Right lobe of liver (tissue), 6 donors: ENCODE data around the gene CHN2. TPM values are rescaled to one million over a fixed set of nuclear protein-coding genes. Genes with fewer than 3 reads are reported as not detected.

Experiments used
- ATAC-seq, 4 donors: fragments of 200-7000 bp; cut with Tn5 transposase; one replicate each; pipeline ENCODE4 v1.9.1; 2020; ENCODE audit warnings: mild to moderate bottlenecking in 4 of 4, moderate library complexity in 4 of 4
- DNase-seq, 3 donors: peaks; one replicate each; pipeline ENCODE4 v3.0.0-alpha.2; 2020
- H3K27ac ChIP-seq, 3 donors: fragments of 200-600 bp; one replicate each; pipeline ENCODE4 v1.8.0; 2022
- H3K27me3 ChIP-seq, 2 donors: fragments of 200-600 bp; one replicate each; pipeline ENCODE4 v1.8.0; 2022
- H3K36me3 ChIP-seq, 4 donors: fragments of 200-600 bp; sonication (generic) in 1 of 4; one replicate each; pipeline versions ENCODE4 v1.5.1 to v1.8.0; 2017 to 2022; ENCODE audit warnings: control low read depth in 1 of 4
- H3K4me1 ChIP-seq, 4 donors: fragments of 200-600 bp; sonication (generic) in 1 of 4; one replicate each; pipeline versions ENCODE4 v1.5.1 to v1.8.0; 2017 to 2022; ENCODE audit warnings: control low read depth in 1 of 4
- H3K4me3 ChIP-seq, 3 donors: fragments of 200-600 bp; one replicate each; pipeline ENCODE4 v1.8.0; 2022
- H3K9me3 ChIP-seq, 4 donors: fragments of 200-600 bp; sonication (generic) in 1 of 4; one replicate each; pipeline versions ENCODE4 v1.5.1 to v1.8.0; 2017 to 2022; ENCODE audit warnings: control low read depth in 1 of 4
- CTCF ChIP-seq, 4 donors: fragments of 200-600 bp in 3 of 4; fragments of 450-650 bp in 1 of 4; IDR thresholded peaks; one replicate each; pipeline versions ENCODE4 v1.5.1 to v1.8.0; 2016 to 2022; ENCODE audit warnings: antibody characterized with exemption in 4 of 4, mild to moderate bottlenecking in 2 of 4
- POLR2A ChIP-seq: fragments of 450-650 bp; IDR thresholded peaks from one replicate; pipeline ENCODE4 v1.6.1; 2017; ENCODE audit warnings: antibody characterized with exemption, mild to moderate bottlenecking
- WGBS: methylation state at CpG from one replicate; pipeline ENCODE4 v1.1.6; 2018; ENCODE audit warnings: low coverage, low lambda C conversion rate; ENCODE audit not compliant: insufficient coverage; ENCODE audit errors: missing lambda C conversion rate; 5-methylcytosine and 5-hydroxymethylcytosine counted together
- intact Hi-C, 2 donors: fragments of 100-400 bp; cut with DNase I; formaldehyde crosslinking; loops; one replicate each; pipeline versions ENCODE4 v1.11.2 to v1.14.1; 2022
- total RNA-seq, 6 experiments: library from RNA; depleted of rRNA in 2 of 6; stranded (reverse); fragments of >200 nt in 2 of 6; fragmentation: NEBNext Ultra II Directional in 3 of 6; extraction: Animal tissue kit (Norgen Biotek cat#: 25700) in 3 of 6; gene quantifications; one replicate each; pipeline versions ENCODE4 v1.1.0 to v1.2.4, GENCODE V29; 2016 to 2023
- donor health status: DM: no; HTN: yes; CAD: no.
- donor health status: DM: no; HTN: no; CAD: no.
- donor health status: DM: no; HTN: no; CAD: no.
- donor health status: DM: no; HTN: yes; CAD: no.
- donor health status: DM: no; HTN: yes; CAD: no.

Gene CHN2
- total RNA-seq, 6 experiments from 2014 or later = 20.1 to 57.7 (median 31.5) TPM

GRCh38 chr7:29414216-29414615 is 219.6 kb downstream of the CHN2 start:
- Histone ChIP-seq H3K27me3 (no peaks in the 10 kb centered on the region), H3K9me3 (no peaks in the 10 kb centered on the region), H3K27ac (no peak overlapping the region), H3K4me3 (no peak overlapping the region), H3K4me1 (peaks cover 0 to 11% (median 0%) of the 10 kb centered on the region in 4 donors), H3K36me3 (no peaks in the 10 kb centered on the region)
- WGBS = 84% methylated on average over 7 of the region's 10 CpGs
- DNase-seq = no peak
- no peak for ATAC-seq
- intact Hi-C loops = no loop called here
- TF ChIP-seq POLR2A (no peak), CTCF (IDR thresholded peaks at IDR 0.05) (no peak)

- no peak for TF ChIP-seq POLR2A
- TF ChIP-seq CTCF (IDR thresholded peaks at IDR 0.05) = no peak
- no peaks in the 10 kb centered on the region for H3K36me3 ChIP-seq
Measured at GRCh38 chr7:29415215-29415614, 220.6 kb downstream of the CHN2 start.

GRCh38 chr7:29416276-29416937 is 221.8 kb downstream of the CHN2 start:
- ATAC-seq (no peak), DNase-seq (no peak)
- Histone ChIP-seq H3K4me1 (peaks cover 0 to 11% (median 0%) of the 10 kb centered on the region in 4 donors), H3K27ac (no peak overlapping the region), H3K36me3 (no peaks in the 10 kb centered on the region), H3K27me3 (no peaks in the 10 kb centered on the region), H3K9me3 (no peaks in the 10 kb centered on the region), H3K4me3 (no peak overlapping the region)
- TF ChIP-seq CTCF (IDR thresholded peaks at IDR 0.05) (no peak), POLR2A (no peak)
- intact Hi-C loops = no loop called here
- WGBS = 88% methylated on average over 10 of the region's 10 CpGs

More at GRCh38 chr7:29415215-29415614, 220.6 kb downstream of the CHN2 start:
- no peak for DNase-seq
- peaks cover 0 to 11% (median 0%) of the 10 kb centered on the region in 4 donors for H3K4me1 ChIP-seq
- intact Hi-C loops = no loop called here
- ATAC-seq = no peak
- no peaks in the 10 kb centered on the region for H3K9me3 ChIP-seq
- 92% methylated on average over 5 of the region's 5 CpGs for WGBS
- no peak overlapping the region for H3K4me3 ChIP-seq
- H3K27me3 ChIP-seq = no peaks in the 10 kb centered on the region
- no peak overlapping the region for H3K27ac ChIP-seq

GRCh38 chr7:29416938-29417305 is 222.3 kb downstream of the CHN2 start:
- no peaks in the 10 kb centered on the region for H3K9me3 ChIP-seq
- peaks cover 0 to 11% (median 0%) of the 10 kb centered on the region in 4 donors for H3K4me1 ChIP-seq
- DNase-seq (no peak), ATAC-seq (no peak)
- 92% methylated on average over 2 of the region's 9 CpGs for WGBS
- H3K4me3 ChIP-seq = no peak overlapping the region
- H3K27me3 ChIP-seq = no peaks in the 10 kb centered on the region
- H3K27ac ChIP-seq = no peak overlapping the region
- TF ChIP-seq CTCF (IDR thresholded peaks at IDR 0.05) (no peak), POLR2A (no peak)
- H3K36me3 ChIP-seq = no peaks in the 10 kb centered on the region
- intact Hi-C loops = no loop called here
